GM21528 (cell line): ENCODE measurements around the gene CYP1A2.
"Not testable (repeated sequence)": the region's sequence is repeated elsewhere in the genome, so short reads cannot be mapped to it uniquely, and the experiment has no call there.

ENCODE experiments used
- ATAC-seq: cut with Tn5 transposase; IDR thresholded peaks from one replicate; pipeline ENCODE4 v1.9.1; 2021; ENCODE audit warnings: mild to moderate bottlenecking, moderate library complexity; ENCODE audit not compliant: unreplicated experiment, low FRiP score

CYP1A2 gene, protein sequence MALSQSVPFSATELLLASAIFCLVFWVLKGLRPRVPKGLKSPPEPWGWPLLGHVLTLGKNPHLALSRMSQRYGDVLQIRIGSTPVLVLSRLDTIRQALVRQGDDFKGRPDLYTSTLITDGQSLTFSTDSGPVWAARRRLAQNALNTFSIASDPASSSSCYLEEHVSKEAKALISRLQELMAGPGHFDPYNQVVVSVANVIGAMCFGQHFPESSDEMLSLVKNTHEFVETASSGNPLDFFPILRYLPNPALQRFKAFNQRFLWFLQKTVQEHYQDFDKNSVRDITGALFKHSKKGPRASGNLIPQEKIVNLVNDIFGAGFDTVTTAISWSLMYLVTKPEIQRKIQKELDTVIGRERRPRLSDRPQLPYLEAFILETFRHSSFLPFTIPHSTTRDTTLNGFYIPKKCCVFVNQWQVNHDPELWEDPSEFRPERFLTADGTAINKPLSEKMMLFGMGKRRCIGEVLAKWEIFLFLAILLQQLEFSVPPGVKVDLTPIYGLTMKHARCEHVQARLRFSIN

DNA sequence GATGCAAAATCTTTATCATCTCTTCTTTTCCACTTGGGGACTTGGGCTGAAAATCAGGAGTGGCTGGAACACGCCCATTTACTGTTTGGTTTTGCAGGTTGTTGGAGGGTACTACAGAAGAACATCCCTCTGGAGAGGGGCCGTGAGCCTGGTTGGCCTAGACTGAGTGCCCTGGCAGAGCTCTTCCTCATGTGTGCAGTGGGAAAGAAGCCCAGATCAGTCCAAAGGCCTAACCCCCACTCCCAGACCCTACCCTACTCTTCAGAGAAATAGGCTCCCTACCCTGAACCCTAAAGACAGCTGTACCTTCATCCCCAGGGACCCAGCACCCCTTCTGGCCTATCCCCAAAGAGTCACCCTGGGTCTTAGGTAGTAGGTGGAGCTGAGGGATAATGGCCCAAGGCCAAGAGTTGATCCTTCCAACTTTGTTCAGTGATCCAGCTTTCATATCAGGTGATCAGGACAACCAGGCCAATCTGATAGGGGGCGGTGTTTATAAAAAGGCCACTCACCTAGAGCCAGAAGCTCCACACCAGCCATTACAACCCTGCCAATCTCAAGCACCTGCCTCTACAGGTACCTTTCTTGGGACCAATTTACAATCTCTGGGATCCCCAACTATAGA, at the start of gene CYP1A2:
CYP1A2 (plus strand) TSS at position 524 of the 625 bp plus-strand sequence. CDS start 894 bp downstream, outside the sequence.
- ATAC-seq: no peak

DNA sequence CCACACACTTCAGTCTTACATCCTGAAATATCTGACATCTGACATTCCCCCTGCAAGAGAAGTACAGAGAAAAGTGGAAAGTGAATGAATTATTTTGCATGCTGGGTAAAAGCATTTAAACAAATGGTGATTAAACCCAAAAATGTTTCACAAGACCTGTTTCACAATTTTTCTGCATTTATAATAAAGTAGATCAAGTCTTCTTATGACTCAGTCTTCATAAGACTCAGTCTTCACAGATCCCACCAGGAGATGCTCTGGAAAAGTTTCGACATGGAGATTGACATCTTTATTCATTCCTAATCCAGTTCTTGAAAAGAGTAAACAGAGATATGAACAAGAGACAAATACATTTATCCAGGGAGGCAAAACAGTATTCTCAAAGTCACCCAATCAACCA, 39.6 kb upstream of the CYP1A2 start:
- no peak for ATAC-seq

DNA sequence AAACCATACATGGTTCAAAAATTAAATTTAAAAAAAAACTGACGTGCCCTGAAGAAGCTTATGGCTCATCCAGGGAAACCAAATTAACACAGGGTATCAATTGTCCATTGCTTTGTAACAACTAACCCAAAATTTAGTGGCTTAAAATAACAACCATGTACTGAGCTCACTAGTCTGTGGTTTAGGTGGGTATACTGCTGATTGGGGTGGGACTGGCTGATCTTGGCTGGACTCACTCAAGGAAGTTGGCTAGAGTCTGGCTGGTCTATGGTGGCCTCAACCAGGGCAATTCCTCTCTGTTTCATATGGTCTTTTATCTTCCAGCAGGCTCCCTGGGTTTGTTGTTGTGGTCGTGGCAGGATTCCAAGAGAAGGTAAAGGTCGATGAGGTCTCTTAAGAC, 38.8 kb upstream of the CYP1A2 start:
- no peak for ATAC-seq

DNA sequence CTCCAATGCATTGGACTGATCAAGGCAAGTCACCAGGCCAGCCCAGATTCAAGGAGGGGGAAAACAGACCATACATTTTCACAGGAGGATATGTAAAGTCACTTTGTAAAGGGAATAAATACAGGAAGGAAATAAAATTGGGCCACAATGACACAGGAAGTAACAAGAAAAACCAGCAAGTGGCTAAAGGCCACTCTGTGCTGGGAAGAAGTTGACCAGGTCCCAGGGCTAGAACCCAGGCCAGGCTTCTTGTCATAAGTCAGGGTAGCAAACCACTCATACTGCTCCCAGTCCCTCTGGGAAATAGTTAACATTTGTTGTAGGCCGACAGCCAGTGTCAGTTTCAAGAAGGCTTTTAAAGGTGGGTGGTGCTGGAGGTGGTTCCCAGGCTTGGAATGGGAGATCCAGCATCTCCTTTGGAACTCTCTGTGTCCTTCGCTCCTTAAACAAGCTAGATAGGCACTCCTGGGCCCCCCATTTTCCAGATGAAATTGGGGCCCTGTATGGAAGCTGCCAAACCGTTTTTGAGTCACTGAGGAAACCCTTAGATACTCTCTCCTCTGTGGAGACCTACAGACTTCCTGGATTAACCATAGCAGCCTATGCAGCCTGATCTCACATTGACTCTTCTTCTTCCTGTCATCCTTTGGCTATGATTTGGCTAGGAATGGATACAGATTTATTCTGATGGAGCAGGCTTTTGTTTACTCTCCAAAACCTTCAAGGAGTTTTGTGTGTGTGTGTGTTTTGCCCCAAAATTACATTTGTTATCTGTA, 38.1 kb upstream of the CYP1A2 start:
- ATAC-seq: no peak

DNA sequence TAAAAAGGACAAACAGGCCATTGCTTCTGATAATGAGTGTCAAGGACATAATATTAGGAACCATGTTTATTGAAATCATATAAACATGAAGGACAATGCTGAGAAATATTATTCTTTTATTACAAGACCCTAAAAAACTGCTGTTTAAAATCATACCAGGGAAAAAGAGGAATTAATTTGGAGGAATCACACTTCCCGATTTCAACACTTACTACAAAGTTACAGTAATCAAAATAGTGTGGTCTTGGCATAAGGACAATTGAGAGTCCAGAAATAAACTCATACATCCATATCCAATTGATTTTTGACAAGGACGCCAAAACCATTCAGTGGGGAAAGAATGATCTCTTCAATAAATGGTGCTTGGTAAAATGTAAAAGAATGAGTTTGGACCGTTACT, 36.3 kb upstream of the CYP1A2 start:
- ATAC-seq: no peak

DNA sequence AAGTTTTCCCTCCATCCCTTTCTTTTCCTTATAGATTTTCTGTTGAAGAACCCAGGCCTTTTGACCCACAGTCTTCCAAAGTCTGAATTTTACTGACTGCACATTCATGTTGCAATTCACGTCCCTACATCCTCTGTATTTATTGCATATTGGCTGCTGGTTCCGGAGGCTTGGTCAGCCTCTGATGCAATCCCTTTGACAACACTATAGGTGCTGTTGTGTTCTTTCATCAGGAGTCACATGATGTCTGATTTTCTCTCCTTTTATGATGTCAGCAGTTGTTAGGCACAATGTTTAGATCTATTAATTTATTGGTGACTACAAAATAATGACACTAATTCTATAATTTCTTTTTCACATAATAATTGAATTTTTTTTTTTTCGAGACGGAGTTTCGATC, 32.0 kb upstream of the CYP1A2 start:
- ATAC-seq: no peak

DNA sequence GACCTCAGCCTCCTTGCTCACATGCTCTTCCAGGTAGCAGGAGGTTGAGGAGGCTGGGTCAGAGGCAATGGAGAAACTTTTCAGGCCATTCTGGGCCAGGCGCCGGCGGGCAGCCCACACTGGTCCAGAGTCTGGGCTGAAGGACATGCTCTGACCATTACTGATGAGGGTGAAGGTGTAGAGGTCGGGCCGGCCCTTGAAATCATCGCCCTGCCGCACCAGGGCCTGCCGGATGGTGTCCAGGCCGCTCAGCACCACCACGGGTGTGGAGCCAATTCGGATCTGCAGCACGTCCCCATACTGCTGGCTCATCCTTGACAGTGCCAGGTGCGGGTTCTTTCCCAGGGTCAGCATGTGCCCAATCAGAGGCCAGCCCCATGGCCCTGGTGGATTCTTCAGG, 26.1 kb upstream of the CYP1A2 start:
- no peak for ATAC-seq

DNA sequence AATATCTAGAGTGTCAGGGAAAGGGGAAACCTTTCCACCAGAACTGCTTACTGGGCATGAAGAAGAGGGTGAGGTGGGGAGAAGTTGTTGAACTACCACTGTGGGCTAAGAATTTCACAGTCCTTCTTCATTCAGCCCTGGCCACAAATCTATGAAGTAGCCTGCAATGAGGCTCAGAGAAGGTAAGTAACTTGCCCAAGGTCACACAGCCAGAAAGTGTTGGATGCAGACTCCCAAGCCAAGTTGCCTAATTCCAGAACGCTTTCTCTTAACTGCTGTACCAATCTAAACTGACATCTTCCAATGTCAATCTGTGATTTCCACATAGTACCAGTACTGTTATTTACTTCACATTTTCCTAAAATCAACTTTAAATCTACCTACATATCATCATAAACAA, 25.5 kb upstream of the CYP1A2 start:
- no peak for ATAC-seq

DNA sequence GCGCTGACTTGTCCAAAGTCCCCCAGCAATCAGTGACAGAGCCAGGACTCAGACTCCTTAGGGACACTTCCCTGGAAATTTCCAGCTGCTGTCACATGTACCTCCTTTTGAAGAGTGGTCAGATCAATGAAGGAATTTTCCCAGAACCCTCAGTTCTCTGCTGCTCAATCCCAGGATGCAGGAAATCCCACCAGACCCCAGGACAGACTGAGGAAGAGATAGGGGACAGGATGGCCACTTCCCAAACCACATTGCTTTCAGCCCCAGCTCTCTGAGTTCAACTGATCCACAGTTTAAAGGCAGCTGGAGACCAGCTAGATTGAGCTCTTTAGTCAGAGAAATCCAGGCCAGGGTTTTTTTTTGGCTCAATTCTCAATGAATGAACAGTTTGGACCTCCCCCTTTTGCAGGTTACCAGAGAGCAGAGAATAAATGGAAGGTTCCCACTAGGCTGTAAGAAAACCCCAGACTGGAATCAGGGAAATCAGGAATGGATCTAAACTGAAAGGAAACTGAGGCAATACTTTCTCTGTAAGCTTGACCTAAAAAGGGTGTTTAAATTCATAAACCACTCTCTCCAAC, 24.8 kb upstream of the CYP1A2 start:
- ATAC-seq: no peak

DNA sequence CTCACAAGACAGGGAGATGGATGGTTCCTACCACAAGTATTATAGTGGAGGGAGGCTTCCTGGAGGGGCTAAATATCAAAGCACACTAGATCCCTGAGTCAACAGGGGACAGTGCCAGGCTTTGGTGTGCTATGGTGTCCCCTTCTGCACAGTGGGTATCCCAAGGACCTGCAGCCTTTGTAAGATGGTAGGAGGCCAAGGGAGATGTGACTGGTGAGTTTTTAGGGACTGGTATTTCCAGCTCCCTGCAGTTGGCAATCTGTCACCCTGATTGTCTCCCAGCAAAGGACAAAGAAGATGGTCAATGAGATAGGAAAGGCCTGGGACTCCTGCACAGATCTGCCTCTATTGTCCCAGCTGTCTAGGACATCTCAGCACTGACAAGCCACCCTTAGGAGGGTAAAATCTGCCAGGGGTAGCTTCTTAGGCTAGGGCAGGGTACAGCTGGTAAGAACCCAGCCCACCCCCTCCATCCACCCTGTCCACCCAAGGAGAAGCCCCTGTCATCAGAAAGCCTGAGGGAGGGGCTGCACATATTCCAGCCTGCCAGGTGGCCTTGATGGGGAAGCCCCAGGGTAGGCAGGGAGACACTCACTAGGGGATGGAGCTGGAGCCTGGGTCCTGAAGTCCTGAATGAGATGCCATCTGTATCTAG, 23.9 kb upstream of the CYP1A2 start:
- ATAC-seq: no peak

DNA sequence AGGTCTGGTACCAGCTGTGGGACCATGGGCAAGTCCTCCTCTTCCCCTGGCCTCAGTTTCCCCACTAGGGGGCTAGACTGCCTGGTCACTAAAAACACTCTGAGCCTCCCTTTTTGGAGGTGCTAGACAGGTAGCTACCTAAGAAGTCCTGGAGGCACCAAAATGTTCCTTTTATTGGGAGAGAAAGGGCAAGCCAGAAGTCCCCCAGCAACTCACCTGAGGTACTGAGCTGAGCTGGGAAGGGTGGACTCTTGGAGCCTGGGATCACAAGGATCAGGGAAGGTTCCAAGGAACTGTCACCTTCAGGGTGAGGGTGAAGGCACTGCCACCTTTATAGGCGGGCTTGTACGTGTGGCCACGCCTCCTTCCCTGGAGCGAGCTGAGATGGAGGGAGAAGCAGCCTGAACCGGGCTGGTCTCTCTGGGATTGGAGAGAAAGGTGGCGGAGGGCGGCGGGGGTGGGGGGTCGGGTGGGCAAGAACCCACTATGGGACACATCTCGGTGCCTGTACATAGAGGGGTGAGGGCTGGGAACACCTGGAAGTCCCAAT, 23.3 kb upstream of the CYP1A2 start, which contains the start of gene CYP1A1:
CYP1A1 (minus strand) TSS at position 304 of the 550 bp plus-strand sequence. CDS start 2,431 bp downstream, outside the sequence.
- ATAC-seq: no peak

DNA sequence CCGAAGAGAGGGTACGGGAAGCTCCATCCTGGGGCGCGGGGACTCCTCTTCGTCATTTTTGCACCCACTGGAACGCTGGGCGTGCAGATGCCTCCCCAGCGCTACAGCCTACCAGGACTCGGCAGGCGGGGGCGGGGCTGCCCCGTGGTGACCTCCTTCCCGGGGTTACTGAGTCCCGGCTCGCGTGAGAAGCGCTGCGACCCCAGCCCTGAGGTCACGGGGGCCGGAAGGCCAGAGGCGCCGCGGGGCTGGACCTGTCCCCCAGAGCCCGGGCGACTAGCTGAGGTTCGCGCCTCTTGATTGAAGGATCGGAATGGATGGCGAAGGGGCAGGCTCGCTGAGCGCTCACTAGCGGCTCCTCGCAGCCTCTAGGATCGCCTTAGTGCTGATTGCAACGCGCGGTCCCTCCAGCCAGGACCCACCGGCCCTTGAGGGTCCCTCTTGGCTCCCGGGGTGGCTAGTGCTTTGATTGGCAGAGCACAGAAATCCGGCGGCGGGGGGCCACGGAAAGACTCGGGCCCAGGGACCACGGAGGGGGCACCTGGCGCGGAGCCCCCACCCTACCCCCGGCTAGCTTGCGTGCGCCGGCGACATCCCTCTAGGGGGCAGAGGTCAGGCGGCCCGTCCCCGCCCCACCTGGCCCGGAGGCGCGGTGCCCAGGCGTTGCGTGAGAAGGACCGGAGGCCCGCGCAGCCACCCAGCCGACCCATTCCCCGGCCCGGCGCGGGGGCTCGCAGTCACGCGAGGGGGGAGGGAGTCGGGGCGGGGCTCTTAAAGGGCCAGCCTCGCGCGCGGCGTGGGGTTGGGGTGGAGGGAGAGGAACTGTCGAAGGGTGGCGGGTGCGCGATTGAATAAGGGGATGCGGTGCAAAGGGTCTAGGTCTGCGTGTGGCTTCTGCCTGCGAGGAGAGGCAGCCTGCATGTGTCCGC, 22.5 kb upstream of the CYP1A2 start:
- no peak for ATAC-seq

DNA sequence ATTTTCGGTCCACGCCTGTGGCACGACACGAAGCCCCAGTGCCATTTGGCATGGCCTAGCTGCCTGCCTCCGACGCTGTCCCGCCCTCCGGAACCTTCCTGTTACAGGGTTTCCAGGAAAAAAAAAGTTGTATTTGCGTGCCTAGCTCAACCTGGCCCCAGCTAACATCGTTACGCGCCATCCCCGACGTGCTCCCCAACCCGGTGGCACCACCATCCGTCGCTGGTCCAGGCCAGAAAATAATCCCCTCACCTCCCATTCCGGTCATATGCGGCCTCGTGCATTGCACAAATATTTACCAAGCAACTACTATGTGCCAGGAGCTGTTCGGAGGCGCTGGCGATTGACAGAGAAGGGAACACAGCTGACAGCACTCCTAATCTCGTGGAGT, 21.9 kb upstream of the CYP1A2 start:
- ATAC-seq: no peak

DNA sequence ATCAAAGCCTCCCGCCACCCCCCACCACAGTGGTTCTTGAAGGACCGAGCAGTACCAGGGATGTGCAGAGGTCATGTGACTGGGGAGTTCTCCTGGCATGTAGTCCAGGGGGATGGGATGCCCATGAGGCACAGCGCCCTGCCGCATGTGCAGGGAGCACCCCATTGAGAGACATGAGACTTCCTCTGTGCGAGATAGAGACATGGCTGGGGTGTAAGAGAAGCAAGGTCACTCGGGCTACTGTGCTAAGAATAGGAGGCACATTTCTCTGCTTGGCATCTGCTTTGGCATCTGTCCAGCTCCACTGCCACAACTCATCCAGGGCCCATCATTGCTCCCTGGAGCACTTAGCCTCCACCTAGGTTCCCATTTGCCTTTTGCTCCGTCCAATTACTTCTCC, 20.9 kb upstream of the CYP1A2 start:
- no peak for ATAC-seq

DNA sequence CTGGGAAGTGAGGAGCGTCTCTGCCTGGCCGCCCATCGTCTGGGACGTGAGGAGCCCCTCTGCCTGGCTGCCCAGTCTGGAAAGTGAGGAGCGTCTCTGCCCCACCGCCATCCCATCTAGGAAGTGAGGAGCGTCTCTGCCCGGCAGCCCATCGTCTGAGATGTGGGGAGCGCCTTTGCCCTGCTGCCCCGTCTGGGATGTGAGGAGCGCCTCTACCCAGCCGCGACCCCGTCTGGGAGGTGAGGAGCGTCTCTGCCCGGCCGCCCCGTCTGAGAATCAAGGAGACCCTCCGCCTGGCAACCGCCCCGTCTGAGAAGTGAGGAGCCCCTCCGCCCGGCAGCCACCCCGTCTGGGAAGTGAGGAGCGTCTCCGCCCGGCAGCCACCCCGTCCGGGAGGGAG, 19.9 kb upstream of the CYP1A2 start:
- ATAC-seq: not testable (repeated sequence)

DNA sequence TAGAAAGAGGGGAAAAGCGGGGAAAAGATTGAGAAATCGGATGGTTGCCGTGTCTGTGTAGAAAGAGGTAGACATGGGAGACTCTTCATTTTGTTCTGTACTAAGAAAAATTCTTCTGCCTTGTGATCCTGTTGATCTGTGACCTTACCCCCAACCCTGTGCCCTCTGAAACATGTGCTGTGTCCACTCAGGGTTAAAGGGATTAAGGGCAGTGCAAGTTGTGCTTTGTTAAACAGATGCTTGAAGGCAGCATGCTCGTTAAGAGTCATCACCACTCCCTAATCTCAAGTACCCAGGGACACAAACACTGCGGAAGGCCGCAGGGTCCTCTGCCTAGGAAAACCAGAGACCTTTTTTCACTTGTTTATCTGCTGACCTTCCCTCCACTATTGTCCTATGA, 19.3 kb upstream of the CYP1A2 start:
- not testable (repeated sequence) for ATAC-seq

DNA sequence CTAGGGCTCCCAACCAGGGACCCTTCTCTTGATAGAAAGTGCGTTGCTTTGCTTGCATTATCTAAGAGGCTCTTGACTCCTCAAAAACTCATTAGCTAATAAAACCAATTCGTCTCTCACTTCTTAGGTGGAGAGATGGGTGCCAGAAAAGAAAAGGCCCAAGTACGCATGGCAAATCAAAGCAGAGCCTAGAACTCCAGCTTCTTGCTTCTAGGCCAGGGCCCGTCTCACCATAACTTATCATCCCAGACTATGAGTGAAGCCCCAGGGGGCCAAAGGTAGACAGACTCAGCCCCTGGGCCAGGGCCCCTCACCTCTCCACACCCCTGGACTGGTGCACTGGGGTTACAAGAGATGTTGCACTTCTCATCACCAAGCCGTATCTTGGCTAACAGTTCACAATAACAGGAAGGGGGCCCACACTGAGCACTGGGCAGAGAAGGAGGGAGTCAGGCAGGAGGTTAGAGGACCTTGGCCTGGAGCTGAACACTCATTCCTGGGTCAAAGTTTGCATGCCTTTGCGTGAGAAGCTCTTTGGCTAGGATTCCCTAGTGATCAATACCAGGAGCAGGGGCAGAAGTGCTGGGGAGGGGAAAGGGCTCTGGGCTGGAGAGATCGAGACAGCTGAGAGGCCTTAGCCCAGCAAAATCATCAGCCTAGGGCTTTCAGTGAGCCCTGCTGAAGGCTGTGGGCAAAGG, 17.9 kb upstream of the CYP1A2 start:
- ATAC-seq: no peak

DNA sequence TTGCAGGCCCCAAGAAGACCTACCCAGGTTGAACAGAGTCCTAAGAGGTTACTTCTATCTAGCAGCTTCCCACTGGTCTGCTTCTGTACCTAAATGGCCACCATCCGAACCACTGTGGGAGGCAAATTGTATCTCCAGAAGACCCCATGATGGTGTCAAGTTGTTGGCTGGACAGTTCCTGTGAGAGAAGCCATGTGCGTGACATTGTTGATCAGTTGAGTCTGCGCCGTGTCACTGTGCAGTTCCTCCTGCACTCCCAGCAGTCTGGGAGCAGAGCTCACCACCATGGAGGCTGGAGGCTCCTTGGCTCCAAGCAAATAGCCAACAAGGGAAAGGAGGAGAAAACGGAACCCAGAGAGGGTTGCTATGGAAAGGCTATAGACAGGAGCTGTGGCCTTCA, 15.8 kb upstream of the CYP1A2 start:
- ATAC-seq: no peak
